Measurements from ENCODE around the gene SEMA3G.

The SEMA3G gene

GRCh38 chr3:52408466-52408865, 36.4 kb downstream of the SEMA3G start:
- DNase-seq: no peak

GRCh38 chr3:52407779-52408178, 37.1 kb downstream of the SEMA3G start:
- DNase-seq: no peak

- no peak for DNase-seq
Observed at GRCh38 chr3:52406791-52407510, 38.0 kb downstream of the SEMA3G start.

- DNase-seq: no peak
Observed at GRCh38 chr3:52406231-52406661, 38.7 kb downstream of the SEMA3G start.

- no peak for DNase-seq
Observed at GRCh38 chr3:52405601-52406110, 39.2 kb downstream of the SEMA3G start.

GRCh38 chr3:52405066-52405465, 39.8 kb downstream of the SEMA3G start:
- DNase-seq: no peak

GRCh38 chr3:52404391-52404790, 40.5 kb downstream of the SEMA3G start:
- DNase-seq: no peak

GRCh38 chr3:52403955-52404354, 40.9 kb downstream of the SEMA3G start:
- no peak for DNase-seq

GRCh38 chr3:52403271-52403841, 41.5 kb downstream of the SEMA3G start:
- no peak for DNase-seq

- DNase-seq: no peak
Observed at GRCh38 chr3:52402706-52403270, 42.1 kb downstream of the SEMA3G start.

GRCh38 chr3:52402101-52402521, 42.8 kb downstream of the SEMA3G start:
- DNase-seq: no peak

GRCh38 chr3:52401551-52401950, 43.4 kb downstream of the SEMA3G start:
- no peak for DNase-seq

- DNase-seq: no peak
Observed at GRCh38 chr3:52401021-52401420, 43.9 kb downstream of the SEMA3G start.

GRCh38 chr3:52400275-52400793, 44.6 kb downstream of the SEMA3G start:
- DNase-seq: no peak

GRCh38 chr3:52399593-52399992, 45.3 kb downstream of the SEMA3G start:
- DNase-seq: no peak

- DNase-seq: no peak
Observed at GRCh38 chr3:52399131-52399530, 45.8 kb downstream of the SEMA3G start.

- no peak for DNase-seq
Observed at GRCh38 chr3:52398670-52399081, 46.2 kb downstream of the SEMA3G start.

- DNase-seq: no peak
Observed at GRCh38 chr3:52397676-52398399, 47.1 kb downstream of the SEMA3G start.

GRCh38 chr3:52396907-52397591, 47.9 kb downstream of the SEMA3G start:
- DNase-seq: no peak

- no peak for DNase-seq
Observed at GRCh38 chr3:52396011-52396906, 48.6 kb downstream of the SEMA3G start.

GRCh38 chr3:52395503-52395865, 49.4 kb downstream of the SEMA3G start:
- no peak for DNase-seq
